ENCODE results near the gene WASHC2A. TPM values are rescaled to one million over a fixed set of nuclear protein-coding genes. Genes with fewer than 3 reads are reported as not detected.
"Not testable (repeated sequence)": the region's sequence is repeated elsewhere in the genome, so short reads cannot be mapped to it uniquely, and the experiment has no call there.

The WASHC2A gene
- total and polyA plus RNA-seq, 4 donors, result 16.2 to 58.3 (median 34.9) TPM

- ATAC-seq (ENCODE audit: insufficient read depth, low FRiP score); H3K9ac ChIP-seq (ENCODE audit: insufficient read depth in 1 of 2, low read length in 2 of 2); H3K9me3 ChIP-seq (ENCODE audit: control insufficient read depth in 4 of 4, insufficient read depth in 3 of 4, low read length in 3 of 4); H3K36me3 ChIP-seq (ENCODE audit: control insufficient read depth in 4 of 4, insufficient read depth in 4 of 4, low read length in 4 of 4); H3K27ac ChIP-seq (ENCODE audit: low read depth in 1 of 2, low read length in 1 of 2); H3K4me1 ChIP-seq (ENCODE audit: control insufficient read depth in 5 of 5, insufficient read depth in 5 of 5, low read length in 5 of 5); H3K4me3 ChIP-seq; H3K27me3 ChIP-seq (ENCODE audit: control insufficient read depth in 3 of 3, insufficient read depth in 3 of 3, low read length in 2 of 3); DNase-seq: not testable (repeated sequence)
- 88 to 90% methylated on average over 6 of the region's 7 CpGs for WGBS, 2 donors
Observed at GRCh38 chr10:50108999-50109698, 41.4 kb downstream of the WASHC2A start.

GRCh38 chr10:50112419-50113112 is 44.8 kb downstream of the WASHC2A start:
- H3K4me3 ChIP-seq; H3K36me3 ChIP-seq (ENCODE audit: control insufficient read depth in 4 of 4, insufficient read depth in 4 of 4, low read length in 4 of 4); H3K9me3 ChIP-seq (ENCODE audit: control insufficient read depth in 4 of 4, insufficient read depth in 3 of 4, low read length in 3 of 4); H3K27ac ChIP-seq (ENCODE audit: low read depth in 1 of 2, low read length in 1 of 2); H3K9ac ChIP-seq (ENCODE audit: insufficient read depth in 1 of 2, low read length in 2 of 2); H3K27me3 ChIP-seq (ENCODE audit: control insufficient read depth in 3 of 3, insufficient read depth in 3 of 3, low read length in 2 of 3); ATAC-seq (ENCODE audit: insufficient read depth, low FRiP score); DNase-seq; H3K4me1 ChIP-seq (ENCODE audit: control insufficient read depth in 5 of 5, insufficient read depth in 5 of 5, low read length in 5 of 5): not testable (repeated sequence)
- WGBS, 2 donors, result 81 to 92% methylated on average over 6 of the region's 9 CpGs

GRCh38 chr10:50126765-50127164 is 59.0 kb downstream of the WASHC2A start:
- not testable (repeated sequence) for H3K4me3 ChIP-seq; H3K9ac ChIP-seq (ENCODE audit: insufficient read depth in 1 of 2, low read length in 2 of 2); H3K9me3 ChIP-seq (ENCODE audit: control insufficient read depth in 4 of 4, insufficient read depth in 3 of 4, low read length in 3 of 4); H3K27me3 ChIP-seq (ENCODE audit: control insufficient read depth in 3 of 3, insufficient read depth in 3 of 3, low read length in 2 of 3); DNase-seq; ATAC-seq (ENCODE audit: insufficient read depth, low FRiP score); H3K27ac ChIP-seq (ENCODE audit: low read depth in 1 of 2, low read length in 1 of 2); H3K4me1 ChIP-seq (ENCODE audit: control insufficient read depth in 5 of 5, insufficient read depth in 5 of 5, low read length in 5 of 5)
- H3K36me3 ChIP-seq (ENCODE audit: control insufficient read depth in 4 of 4, insufficient read depth in 4 of 4, low read length in 4 of 4), result peaks cover 0 to 14% (median 3%) of the 10 kb centered on the region in 4 donors
- WGBS, 2 donors, result 84 to 85% methylated on average over 2 of the region's 2 CpGs

GRCh38 chr10:50127770-50128292 is 60.1 kb downstream of the WASHC2A start:
- DNase-seq; ATAC-seq (ENCODE audit: insufficient read depth, low FRiP score); H3K27ac ChIP-seq (ENCODE audit: low read depth in 1 of 2, low read length in 1 of 2); H3K9ac ChIP-seq (ENCODE audit: insufficient read depth in 1 of 2, low read length in 2 of 2); H3K4me3 ChIP-seq; H3K27me3 ChIP-seq (ENCODE audit: control insufficient read depth in 3 of 3, insufficient read depth in 3 of 3, low read length in 2 of 3); H3K4me1 ChIP-seq (ENCODE audit: control insufficient read depth in 5 of 5, insufficient read depth in 5 of 5, low read length in 5 of 5); H3K9me3 ChIP-seq (ENCODE audit: control insufficient read depth in 4 of 4, insufficient read depth in 3 of 4, low read length in 3 of 4): not testable (repeated sequence)
- peaks cover 0 to 14% (median 4%) of the 10 kb centered on the region in 4 donors for H3K36me3 ChIP-seq (ENCODE audit: control insufficient read depth in 4 of 4, insufficient read depth in 4 of 4, low read length in 4 of 4)
- 79 to 94% methylated on average over 1 to 2 of the region's 5 CpGs for WGBS, 2 donors

GRCh38 chr10:50131245-50131965 is 63.7 kb downstream of the WASHC2A start:
- ATAC-seq (ENCODE audit: insufficient read depth, low FRiP score); H3K4me3 ChIP-seq; DNase-seq; H3K27ac ChIP-seq (ENCODE audit: low read depth in 1 of 2, low read length in 1 of 2); H3K9ac ChIP-seq (ENCODE audit: insufficient read depth in 1 of 2, low read length in 2 of 2); H3K27me3 ChIP-seq (ENCODE audit: control insufficient read depth in 3 of 3, insufficient read depth in 3 of 3, low read length in 2 of 3); H3K9me3 ChIP-seq (ENCODE audit: control insufficient read depth in 4 of 4, insufficient read depth in 3 of 4, low read length in 3 of 4); H3K4me1 ChIP-seq (ENCODE audit: control insufficient read depth in 5 of 5, insufficient read depth in 5 of 5, low read length in 5 of 5): not testable (repeated sequence)
- WGBS, 2 donors, result 93 to 94% methylated on average over 8 of the region's 8 CpGs
- peaks cover 0 to 14% (median 6%) of the 10 kb centered on the region in 4 donors for H3K36me3 ChIP-seq (ENCODE audit: control insufficient read depth in 4 of 4, insufficient read depth in 4 of 4, low read length in 4 of 4)

GRCh38 chr10:50132322-50132721 is 64.6 kb downstream of the WASHC2A start:
- H3K4me1 ChIP-seq (ENCODE audit: control insufficient read depth in 5 of 5, insufficient read depth in 5 of 5, low read length in 5 of 5); ATAC-seq (ENCODE audit: insufficient read depth, low FRiP score); H3K27me3 ChIP-seq (ENCODE audit: control insufficient read depth in 3 of 3, insufficient read depth in 3 of 3, low read length in 2 of 3); H3K9me3 ChIP-seq (ENCODE audit: control insufficient read depth in 4 of 4, insufficient read depth in 3 of 4, low read length in 3 of 4); H3K9ac ChIP-seq (ENCODE audit: insufficient read depth in 1 of 2, low read length in 2 of 2); DNase-seq; H3K4me3 ChIP-seq; H3K27ac ChIP-seq (ENCODE audit: low read depth in 1 of 2, low read length in 1 of 2): not testable (repeated sequence)
- WGBS, 2 donors, result 91 to 93% methylated on average over 6 of the region's 6 CpGs
- H3K36me3 ChIP-seq (ENCODE audit: control insufficient read depth in 4 of 4, insufficient read depth in 4 of 4, low read length in 4 of 4), result peaks cover 0 to 13% (median 6%) of the 10 kb centered on the region in 4 donors

GRCh38 chr10:50132841-50133240 is 65.1 kb downstream of the WASHC2A start:
- 94 to 98% methylated on average over 3 of the region's 3 CpGs for WGBS, 2 donors
- ATAC-seq (ENCODE audit: insufficient read depth, low FRiP score); H3K4me1 ChIP-seq (ENCODE audit: control insufficient read depth in 5 of 5, insufficient read depth in 5 of 5, low read length in 5 of 5); H3K27ac ChIP-seq (ENCODE audit: low read depth in 1 of 2, low read length in 1 of 2); H3K27me3 ChIP-seq (ENCODE audit: control insufficient read depth in 3 of 3, insufficient read depth in 3 of 3, low read length in 2 of 3); H3K9me3 ChIP-seq (ENCODE audit: control insufficient read depth in 4 of 4, insufficient read depth in 3 of 4, low read length in 3 of 4); H3K9ac ChIP-seq (ENCODE audit: insufficient read depth in 1 of 2, low read length in 2 of 2); DNase-seq; H3K4me3 ChIP-seq: not testable (repeated sequence)
- peaks cover 0 to 12% (median 6%) of the 10 kb centered on the region in 4 donors for H3K36me3 ChIP-seq (ENCODE audit: control insufficient read depth in 4 of 4, insufficient read depth in 4 of 4, low read length in 4 of 4)
